GM19372 (cell line): ENCODE measurements around the gene CARS1.

Experiments used
- ATAC-seq: cut with Tn5 transposase; IDR thresholded peaks from one replicate; pipeline ENCODE4 v1.9.1; 2021; ENCODE audit warnings: mild to moderate bottlenecking, low read depth, moderate library complexity; ENCODE audit not compliant: unreplicated experiment

CARS1 gene

DNA sequence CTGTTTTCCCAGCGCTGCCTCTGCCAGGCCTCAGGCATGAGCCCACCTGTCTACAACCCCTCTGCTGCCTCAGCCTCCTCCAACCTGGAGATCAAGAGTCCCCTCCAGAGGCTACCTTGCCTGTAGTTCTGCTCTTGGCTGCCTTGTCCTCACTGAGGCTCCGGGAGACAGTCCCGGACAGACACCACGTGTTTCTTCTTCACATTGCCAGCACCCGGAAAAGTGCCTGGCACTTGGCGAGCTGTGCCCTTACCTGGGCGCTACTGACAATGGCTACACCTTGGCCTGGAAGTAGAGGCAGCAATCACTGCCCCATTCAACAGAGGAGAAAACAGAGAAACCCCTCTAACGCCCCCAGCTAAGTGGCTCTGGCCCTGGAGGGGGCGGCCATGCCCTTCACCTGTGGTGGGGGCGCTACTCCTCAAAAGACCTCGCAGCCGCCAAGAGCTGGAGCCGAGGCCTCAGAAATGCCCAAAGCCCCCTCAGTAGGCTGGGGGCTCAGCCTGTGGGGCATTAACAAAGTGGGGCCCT lies 62.1 kb downstream of the CARS1 start:
- no peak for ATAC-seq

- ATAC-seq = no peak
These were observed 62.9 kb downstream of the CARS1 start for GRCh38 chr11:2994336-2994730.

- ATAC-seq = no peak
These were observed 64.3 kb downstream of the CARS1 start for GRCh38 chr11:2992997-2993325.

- ATAC-seq = peak; percentile 84
These were observed 64.8 kb downstream of the CARS1 start, which contains the start of gene NAP1L4 for GRCh38 chr11:2992234-2992996. Gene NAP1L4, minus strand, starts transcription at chr11:2992329. Its CDS starts 13,109 bp downstream, at chr11:2979220.

DNA sequence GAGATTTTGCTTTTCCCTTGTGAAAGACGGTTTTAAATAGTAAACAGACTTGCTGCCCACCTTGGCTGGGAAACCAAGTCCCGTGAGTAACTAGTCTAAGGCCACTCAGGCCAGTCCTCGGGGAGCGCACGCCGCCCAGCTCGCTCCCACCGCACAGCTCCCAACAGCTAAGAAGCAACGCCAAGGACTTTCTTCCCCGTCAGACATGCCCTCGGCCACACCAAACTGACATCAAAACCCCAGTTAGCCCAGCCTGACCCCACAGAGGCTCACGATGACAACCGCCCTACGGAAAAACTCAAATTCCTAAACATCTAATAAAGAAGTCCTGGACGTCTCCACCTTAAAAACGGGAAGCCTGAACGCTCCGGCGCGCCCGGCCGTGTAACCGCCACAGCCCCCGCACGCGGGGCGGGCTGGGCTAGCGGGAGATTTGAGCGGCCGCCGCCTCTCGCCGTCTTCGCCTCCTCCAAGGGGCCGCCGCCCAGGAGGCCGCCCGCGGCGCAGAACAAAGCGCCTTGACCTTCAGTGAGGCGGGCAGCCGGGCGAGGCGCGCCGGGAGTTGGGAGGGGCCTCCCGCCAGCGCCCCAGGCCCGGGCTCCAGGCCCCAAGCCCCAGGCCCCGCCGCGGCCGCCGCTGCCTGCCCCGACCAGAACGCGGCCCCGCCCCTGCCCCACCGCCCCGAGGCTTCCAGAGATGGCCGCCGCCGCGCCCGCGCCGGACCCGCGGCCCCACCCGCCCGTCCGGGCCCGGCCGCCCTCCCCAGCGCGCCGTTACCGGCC lies 65.6 kb downstream of the CARS1 start:
- peak; percentile 45 for ATAC-seq

- no peak for ATAC-seq
These were observed 66.4 kb downstream of the CARS1 start for GRCh38 chr11:2990617-2991451.

- ATAC-seq = no peak
These were observed 67.7 kb downstream of the CARS1 start for GRCh38 chr11:2989551-2989950.

DNA sequence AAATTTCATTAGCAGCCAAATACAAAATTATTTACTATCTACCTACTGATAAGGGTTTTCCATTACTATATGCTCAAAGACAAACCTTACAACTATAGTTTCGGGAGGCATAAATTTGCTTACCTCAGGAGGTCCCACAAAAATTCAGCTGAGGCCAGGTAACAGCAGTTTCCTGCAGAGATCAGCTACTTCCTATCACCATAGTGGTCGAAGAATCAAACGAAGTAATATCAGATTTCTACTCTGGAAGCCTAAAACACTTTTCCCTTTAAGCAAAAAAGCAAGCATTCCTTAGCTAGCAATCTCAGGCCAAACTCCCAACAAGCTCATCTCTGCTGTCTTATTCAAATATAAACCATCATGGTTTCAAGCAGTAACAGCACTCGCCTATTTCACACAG lies 68.2 kb downstream of the CARS1 start:
- no peak for ATAC-seq

GRCh38 chr11:2987881-2988861 lies 69.1 kb downstream of the CARS1 start:
- no peak for ATAC-seq

GRCh38 chr11:2983908-2984307 lies 73.3 kb downstream of the CARS1 start:
- no peak for ATAC-seq

- ATAC-seq = no peak
These were observed 75.0 kb downstream of the CARS1 start for GRCh38 chr11:2982214-2982613.

DNA sequence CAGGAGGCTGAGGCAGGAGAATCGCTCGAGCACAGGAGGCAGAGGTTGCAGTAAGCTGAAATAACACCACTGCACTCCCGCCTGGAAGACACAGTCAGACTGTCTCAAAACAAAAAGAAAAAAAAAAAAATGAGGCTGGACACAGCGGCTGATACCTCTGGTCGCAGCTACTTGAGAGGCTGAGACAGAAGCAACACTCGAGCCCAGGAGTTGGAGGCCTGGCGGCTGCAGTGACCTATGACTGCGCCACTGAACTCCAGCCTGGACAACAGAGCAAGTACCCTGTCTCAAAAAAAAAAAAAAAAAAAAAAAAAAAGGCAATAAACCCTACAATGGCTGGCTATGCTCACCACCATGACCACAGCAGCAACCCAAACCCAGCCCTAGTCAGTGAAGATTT lies 76.1 kb downstream of the CARS1 start:
- no peak for ATAC-seq

GRCh38 chr11:2980168-2980840 lies 76.9 kb downstream of the CARS1 start:
- ATAC-seq = no peak

- ATAC-seq = no peak
These were observed 80.1 kb downstream of the CARS1 start for GRCh38 chr11:2977113-2977512.

- ATAC-seq = no peak
These were observed 80.7 kb downstream of the CARS1 start for GRCh38 chr11:2976294-2977063.

DNA sequence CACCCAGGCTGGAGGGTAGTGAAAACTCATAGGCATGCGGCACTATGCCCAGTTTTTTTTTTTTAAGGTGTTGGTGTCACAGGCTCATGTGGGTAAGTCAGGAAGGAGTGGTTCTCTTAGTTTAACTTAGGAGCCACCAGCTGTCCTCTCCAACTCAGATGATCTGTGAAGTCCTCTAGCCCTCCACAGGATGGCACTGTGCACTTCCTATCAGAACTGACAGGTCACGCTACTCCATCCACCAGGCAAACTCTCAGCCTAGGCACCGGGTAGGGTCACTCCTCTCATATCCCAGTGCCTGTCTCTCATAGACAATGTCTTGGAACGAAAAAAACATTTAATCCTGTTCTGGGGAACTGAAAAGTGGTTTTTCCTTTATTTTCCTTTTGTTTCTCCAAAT lies 81.6 kb downstream of the CARS1 start:
- ATAC-seq = no peak

DNA sequence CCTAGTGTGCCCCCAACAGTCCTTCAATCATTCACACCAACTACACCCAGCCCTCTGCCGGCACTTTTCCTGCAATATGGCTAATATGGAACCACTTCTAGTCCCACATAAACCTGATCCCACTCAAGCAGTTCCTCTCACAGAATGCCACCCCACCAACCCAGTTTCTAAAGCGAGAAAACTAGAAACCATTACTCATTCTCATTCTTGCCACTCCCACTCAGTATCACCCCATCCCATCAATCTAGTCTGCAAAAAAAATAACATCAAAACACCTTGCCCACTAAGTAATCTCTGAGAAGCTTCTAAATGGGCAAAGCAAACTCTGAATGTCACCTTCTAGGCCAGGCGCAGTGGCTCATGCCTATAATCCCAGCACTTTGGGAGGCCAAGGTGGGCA lies 83.0 kb downstream of the CARS1 start:
- ATAC-seq = no peak

DNA sequence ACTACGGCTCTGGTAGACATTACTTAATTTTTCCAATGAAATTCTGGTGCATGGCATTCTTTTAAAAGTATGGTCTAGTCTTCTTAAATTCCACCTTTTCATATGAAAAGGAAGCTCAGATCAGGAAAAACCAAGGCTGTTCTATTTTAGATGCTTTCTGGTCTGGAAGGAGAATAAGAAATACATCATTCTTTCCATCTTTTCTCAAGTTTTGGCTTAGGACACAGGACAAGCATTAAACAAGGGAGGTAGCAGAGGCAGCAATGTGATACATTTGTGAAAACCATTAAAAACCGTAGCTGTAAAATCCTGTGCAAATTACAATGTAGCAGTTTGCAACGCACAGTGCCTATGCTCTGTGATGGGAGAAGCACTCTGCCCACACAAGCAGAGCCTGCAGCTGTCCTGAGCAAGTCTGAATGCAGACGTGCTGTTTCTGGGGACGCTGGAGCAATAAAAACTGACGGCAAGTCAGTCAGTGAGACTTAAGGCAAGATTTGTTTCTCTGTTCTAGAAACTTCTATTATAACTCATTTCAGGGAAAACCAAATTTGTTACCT lies 88.8 kb downstream of the CARS1 start:
- ATAC-seq = no peak
